CD4-positive, alpha-beta T cell treated with Interleukin-6 for 4 hours (primary cell): ENCODE results near the gene MYMK.
A peak's percentile ranks its signal among the peaks of the same experiment; 100 is the strongest.

Source experiments
- DNase-seq: peaks from one replicate; pipeline ENCODE4 v3.0.0-alpha.2; 2020; ENCODE audit warnings: mixed read lengths

The MYMK gene

DNA sequence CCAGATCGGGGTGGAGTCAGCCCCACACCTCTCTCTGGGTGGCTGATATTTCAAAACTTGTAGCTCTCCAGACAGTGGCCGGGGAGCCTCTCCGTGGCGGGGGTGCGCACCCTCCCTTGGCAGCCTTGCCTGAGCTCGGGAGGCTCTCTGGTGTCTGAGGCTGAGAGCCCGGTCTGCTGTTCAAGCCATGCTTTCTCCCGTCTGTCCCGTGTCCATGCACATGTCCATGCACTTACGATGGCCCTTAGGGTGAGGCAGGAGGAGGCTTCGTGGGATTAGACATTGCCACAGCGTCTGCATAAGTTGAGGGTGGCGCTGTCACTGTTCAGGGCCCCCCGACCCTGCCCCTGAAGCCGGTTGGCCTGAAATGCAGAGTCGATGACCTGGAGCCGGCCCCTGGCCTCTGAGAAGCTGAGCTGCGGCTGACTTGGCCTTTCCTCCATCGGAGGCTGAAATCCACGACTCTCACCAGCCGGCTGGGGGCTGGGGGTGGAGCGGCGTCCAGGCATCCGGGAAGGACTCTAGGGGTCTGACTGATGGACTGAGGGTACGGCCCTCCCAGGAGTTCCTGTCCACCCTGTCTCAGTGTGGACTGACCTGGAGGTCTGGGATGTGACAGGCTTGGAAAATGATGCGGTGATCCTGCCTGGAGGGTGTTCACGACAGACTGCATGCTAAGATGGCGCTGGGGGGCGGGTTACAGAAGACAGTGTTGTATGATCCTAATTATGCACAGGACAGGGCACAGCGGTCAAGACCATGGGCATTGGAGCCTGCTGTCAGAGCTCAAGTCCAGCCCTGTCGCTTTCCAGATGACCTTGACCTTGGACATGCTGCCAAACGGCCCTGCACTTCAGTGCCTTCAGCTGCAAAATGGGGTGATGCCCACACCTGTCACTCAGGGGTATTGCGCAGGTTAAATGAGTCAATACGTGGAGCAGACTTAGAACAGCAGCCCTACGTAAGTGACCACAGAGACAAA, 27.6 kb downstream of the MYMK start:
- no peak for DNase-seq

DNA sequence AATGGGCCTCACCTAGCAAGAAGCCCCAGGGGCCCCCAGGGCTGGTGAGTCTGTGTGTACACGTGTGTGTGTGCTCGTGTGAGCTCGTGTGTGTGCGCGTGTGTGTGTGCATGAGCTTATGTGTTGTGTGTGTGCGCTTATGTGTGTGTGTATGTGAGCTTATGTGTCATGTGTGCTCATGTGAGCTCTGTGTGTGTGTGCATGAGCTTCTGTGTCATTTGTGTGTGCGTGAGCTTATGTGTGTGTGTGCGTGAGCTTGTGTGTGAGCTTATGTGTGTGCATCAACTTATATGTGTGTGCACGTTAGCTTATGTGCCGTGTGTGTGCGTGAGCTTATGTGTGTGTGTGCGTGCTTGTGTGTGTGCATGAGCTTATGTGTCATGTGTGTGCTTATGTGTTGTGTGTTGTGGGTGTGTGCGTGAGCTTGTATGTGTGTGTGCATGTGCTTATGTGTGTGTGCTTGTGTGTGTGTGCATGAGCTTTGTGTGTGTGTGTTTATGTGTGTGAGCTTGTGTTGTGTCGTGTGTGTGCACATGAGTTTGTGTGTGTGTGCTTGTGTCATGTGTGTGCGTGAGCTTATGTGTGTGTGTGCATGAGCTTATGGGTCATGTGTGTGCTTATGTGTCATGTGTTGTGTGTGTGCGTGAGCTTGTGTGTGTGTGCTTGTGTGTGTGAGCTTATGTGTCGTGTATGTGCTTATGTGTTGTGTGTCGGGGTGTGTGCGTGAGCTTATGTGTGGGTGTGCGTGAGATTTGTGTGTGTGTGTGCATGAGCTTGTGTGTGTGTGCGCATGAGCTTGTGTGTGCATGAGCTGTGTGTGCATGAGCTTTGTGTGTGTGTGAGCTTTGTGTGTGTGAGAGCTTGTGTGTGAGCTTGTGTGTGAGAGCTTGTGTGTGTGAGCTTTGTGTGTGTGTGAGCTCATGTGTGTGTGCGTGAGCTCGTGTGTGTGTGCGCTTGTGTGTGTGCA, 29.1 kb downstream of the MYMK start:
- no peak for DNase-seq

DNA sequence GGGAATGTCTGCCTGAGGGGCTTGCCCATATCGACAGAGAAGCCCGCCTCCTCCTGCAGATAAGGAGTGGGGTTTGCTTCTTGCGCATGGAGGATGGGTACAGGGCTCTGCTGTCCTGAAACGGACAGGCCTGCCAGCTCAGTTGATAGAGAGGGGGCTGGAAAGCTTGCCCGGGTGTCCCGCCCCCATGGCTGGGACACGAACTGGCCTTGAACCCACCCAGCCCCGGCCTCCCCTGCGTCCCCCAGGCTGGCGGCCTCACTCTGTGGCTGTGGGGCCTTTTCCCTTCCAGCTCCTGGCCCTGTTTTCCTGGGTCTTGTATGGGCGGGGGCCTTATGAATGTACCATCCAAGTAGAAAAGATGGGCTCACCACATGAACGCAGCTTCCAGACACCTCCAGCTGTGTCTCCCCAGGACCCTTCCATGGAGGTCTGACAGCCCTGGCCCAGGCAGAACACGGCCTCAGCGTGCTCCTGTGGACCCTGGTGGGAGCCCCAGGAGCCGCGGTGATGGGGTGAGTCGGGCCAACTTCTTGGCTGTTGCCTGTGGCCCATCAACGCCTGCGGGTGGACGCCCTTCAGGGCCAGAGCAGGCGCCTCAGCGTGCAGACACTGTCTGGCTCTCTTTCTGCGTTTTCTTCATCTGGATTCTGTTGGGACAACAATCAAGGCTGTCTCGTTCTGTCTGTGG, 30.0 kb downstream of the MYMK start:
- no peak for DNase-seq

DNA sequence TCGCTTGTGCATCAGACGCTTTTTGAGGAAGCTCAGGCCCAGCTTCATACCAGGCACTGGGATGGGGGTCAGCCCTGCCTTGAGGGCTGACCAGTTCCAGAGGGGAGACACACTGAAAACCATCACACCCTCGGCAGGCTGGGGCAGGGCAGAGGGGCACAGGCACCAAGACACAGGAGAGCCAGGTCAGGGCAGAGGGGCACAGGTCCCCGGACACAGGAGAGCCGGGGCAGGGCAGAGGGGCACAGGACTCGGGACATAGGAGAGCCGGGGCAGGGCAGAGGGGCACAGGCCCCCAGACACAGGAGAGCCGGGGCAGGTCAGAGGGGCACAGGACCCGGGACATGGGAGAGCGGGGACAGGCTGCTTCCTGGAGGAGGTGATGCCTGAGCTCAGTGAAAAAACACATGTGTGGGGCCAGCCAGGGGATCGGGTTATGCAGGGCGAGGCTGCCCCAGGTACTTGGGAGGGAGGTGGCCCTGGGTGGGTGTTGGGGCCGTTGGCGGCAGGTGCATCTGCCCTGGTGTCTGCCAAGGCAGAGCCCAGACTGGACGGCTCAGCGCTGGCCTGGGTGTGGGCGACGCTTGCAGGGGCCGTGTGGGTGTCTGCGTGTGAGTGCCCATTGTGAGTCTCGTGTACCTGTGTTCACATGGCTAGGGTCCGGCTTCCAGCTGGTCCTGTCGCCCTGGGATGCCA, 30.8 kb downstream of the MYMK start:
- DNase-seq: no peak

DNA sequence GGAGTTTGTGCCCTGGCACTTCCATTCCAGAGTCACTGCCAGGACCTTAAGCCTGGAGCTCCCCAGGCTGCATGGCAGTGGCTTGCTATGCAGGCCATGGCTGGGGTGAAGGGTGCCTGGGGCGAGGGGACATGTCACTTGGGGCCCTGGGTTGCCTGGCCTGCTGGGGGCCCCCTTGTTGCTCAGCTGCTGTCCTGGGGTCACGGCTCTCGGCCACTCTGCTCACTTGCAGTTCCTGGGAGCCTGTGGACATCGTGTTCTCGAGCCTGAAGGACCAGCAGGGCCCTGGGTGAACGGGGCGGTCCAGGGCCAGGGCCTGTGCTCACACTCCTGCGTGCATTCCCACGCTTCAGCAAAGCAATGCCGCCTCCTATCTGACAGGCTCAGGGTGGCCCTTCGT, 31.3 kb downstream of the MYMK start:
- no peak for DNase-seq

DNA sequence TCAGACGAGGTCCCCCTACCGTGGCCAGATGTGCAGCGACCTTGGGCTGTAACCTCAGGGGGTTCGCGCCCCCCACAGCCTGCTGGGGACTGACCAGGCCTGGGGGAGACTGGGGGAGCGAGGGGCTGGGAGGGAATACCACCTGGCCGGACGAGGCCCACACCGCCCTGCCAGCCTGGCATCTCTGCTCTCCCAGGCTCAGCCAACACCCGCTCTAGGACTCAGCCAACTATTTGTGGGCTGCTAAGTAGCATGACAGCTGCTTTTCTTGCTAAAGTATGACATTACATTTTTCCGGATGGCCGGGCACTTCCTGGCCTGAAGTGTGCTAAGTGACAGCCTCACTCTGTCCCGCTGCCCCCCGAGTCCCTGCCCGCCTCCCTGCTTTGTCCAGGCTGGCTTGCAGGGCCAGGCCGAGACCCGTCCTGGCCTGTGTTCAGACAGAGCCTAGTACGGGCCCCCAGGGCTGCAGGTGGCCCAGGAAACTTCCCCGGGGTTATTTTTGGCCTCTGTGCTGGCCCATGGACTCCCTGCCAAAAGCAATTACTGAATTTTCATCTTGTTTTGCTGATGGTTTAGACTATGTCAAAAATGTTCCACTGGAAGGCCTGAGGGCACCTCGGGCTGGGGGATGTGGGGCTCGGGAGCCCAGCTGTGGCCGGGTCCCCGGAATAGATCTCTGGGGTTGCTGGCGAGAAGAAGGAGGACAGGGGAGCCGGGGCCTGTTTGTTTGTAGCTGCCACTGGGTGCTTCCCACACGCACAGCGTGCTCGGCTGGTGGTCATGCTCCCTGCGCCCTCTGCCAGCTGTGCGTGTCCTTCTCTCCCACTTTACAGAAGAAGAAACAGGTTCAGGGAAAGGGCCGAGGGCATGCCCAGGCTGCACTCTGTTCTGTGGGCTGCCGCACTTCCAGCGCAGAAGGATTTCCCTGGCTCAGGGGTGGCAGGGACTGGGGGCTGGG, 32.4 kb downstream of the MYMK start:
- DNase-seq: no peak

DNA sequence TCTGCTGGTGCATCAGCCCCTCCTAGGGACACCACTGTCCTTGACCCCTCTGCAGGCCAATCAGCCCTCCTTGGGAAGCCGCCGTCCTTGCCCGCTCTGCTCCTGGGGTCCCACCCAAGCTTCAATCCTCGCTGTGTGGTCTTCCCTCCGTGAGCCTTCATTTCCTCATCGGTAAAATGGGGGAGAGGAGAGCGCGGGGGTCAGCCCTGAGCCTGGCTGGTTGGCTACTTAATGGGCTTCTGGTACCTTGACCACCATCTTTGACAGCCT, 33.2 kb downstream of the MYMK start:
- DNase-seq: no peak

DNA sequence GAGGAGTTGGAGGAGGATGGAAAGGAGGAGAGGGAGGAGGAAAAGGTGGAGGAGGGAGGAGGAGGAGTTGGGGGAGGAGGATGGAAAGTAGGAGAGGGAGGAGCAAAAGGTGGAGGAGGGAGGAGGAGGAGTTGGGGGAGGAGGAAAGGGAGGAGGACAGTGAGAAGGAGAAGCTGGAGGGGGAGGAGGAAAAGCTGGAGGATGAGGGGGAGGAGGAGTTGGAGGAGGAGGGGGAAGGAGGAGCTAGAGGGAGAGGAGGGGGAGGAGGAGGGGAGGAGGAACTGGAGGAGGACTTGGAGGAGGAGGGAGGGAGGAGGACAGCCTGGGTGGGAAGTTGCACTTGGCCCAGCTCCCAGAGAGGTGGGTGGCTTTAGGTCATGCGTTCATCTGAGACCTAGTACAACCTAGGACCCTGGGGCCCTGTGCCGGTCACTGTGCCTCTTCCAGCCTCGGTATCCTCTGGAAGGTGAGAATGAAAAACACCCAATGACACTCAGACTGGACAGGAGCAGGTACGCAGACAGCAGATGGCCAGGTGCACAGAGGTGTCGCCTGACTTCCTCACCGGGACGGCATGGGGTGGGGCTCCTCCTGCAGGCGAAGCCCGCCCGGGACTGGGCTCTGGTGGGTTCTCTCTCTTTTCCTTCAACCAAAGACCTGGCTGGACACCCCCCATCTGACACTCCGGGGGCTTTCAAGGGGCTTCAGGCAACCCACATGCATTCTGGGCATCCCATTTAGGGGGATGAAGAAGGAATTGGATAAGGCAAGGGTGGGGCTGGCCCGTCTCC, 33.7 kb downstream of the MYMK start:
- no peak for DNase-seq

DNA sequence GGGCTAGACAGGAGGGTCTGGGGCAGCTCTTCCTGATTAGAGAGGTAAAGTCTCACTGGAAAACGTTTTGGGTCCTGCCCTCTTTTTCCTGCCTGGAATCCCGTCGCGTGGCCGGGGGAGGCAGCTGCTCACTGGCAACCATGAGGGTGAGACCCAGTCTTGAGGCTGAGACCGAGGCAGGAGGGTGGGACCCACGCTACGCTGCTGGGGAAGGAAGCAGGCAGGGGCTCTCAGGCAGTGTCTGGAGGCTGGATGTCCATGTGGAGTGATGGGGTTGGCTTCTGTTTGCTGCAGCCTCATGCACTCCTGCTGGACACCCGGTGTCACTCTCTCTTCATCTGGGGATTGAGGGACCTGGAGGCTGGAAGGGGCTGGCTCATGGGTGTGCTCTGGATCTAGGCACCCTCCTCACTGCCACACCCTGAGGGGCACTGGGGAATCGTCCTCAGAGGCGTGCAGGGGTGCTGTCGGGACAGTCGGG, 34.5 kb downstream of the MYMK start:
- DNase-seq: no peak

DNA sequence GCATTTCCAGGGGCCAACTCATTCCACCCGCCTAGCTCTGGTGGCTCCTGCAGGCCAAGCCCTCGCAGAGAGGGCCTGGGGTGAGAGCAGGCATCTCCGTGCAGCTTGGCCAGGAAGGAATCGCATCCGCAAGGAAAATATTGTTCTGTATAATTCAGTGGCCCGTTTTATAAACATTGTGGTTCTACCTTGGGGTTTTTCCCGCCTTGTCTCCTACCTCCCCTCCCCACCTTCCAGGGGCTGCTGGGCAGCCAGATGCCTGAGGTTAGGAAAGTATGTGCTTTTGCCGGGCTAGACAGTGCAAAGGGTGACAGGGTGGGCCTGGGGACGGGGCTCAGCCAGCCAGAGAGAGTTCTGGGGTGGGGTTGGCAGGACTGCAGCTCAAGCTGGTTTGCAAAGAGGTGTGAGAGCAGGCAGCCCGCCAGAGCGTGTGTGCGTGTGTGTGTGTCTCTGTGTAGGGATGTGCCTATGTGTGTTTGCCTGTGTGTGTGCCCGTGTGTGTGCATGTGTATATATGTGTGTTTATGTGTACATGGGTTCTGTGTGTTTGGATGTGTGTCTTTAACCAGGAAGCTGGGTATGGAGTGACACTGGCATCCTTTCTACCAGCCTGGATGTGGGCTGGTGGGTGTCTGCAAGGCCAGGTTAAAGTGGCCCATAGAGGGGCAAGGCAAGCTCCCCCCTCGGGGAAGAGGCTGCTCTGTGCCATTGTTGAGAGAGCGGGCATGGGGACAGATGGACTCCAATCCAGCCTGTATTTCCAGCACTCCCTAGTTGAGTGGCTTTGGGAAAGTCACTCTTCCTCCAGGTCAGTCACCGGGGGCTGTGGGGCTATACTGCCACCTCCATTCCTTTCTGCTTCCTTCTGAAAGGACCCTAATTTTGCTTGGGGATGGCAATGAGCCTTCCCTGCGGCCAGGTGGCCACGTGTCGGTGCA, 35.2 kb downstream of the MYMK start:
- no peak for DNase-seq

DNA sequence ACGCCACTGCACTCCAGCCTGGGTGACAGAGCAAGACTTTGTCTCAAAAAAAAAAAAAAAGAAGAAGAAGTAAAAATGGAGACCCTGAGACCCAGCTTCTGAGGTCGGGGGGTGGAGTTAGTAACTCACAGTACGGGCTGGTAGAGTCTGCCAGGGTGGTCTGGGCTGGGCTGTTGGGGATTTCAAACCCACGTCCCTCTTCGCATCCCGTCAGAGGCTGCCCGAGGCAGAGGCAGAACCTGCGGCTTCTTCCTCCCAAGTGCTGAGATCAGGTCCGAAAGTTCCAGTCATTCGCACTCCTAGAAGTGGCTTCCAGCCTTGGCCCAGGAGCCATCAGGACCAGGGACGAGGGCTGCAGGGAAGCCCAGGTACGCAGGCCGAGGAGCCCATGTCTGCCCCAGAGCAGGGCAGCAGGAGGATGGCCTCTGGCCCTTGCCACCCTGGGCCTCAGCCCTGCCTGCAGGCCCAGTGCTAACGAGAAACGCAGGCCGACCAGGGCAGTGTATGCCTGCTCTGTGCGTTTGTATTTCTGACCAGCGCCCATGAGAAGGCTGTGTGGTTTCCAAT, 36.0 kb downstream of the MYMK start:
- DNase-seq: no peak

DNA sequence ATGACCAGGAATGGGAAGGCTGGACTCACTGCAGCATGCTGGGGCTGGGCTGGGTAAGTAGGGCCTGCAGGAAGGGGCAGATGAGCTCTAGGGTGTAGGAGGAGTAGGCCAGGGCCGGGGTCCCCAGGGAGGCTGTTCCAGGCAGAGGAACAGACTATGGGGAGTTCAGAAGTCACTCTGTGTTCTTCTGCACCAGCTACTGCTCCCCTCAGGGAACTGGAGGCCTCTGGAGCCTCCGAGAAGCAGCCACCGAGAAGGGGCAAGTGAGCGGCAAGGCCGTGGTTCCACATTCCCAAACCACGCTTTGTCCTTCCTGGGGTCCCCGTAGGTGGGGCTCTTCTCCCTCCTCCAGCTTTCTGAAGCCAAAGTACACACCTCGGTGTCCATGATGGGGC, 37.4 kb downstream of the MYMK start:
- DNase-seq: no peak

DNA sequence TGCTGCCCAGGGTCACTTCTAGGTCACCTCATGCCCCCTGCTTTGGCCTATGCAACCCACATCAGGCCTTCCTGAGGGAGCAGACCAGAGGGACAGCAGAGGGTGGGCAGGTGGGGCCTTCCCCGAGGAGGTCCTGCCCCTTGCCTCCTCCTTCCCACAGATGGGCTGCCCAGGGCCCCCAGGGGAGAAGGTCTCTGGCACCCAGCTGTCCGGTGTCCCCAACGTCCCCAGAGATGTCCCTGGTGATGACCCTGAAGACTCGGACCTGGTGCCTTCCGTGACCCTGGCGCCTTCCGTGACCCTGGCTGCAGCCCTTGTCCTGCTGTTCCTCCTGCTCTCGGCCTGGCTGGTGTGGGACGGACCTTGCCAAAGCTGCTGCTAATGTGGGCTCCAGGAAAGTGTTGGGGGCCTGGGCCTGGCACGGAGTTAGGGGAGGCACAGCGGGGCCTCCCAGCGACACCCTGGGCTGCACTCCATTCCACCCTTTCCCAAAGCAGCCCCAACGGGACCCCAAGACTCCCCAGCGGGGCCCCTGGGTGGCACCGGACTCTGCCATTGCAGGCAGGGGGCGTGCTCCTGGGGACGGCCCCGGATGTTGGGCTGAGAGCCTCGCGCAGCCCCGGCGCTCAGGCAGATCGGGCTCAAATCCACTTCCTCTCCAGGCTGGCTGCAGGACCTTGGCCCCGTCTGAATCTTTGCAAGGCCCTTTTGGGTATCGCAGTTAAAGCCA, 39.1 kb downstream of the MYMK start:
- peak; percentile 12 for DNase-seq

DNA sequence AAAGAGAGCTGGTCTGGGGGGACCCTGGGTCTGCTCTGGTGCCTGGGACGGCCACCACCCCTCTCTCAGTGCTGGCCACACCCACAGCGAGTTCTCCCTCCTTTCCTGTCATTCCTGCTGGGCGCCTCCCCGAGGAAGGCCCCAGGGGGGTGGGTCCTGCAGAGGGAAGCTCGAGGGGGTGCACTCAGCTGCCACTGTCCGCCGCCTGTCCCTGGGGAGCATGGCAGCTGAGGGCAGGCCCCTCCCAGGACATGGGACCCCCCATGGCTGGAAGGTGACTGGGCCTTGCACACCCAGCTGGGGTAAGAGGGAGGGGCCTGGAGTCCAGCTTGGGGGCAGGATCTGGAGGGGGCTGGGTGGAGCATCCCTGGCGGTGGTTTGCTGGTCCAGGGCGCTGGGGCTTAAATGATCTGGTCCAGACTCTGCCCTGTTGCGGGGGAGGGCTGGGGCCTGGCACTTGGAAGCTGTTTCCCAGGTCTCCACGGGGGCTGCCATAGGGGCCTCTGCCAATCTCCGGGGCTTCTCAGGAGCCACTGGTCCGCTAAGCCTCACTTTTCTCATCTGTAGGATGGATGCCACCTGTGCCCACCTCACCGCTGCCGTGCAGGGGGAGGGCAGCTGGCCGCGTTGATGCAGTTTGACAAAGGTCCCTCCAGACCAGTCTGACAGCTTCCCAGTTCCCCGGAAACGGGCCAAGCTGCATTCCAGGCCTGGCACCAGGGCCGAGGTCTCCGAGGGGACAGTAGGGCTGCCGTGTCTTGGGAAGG, 39.9 kb downstream of the MYMK start:
- DNase-seq: no peak

DNA sequence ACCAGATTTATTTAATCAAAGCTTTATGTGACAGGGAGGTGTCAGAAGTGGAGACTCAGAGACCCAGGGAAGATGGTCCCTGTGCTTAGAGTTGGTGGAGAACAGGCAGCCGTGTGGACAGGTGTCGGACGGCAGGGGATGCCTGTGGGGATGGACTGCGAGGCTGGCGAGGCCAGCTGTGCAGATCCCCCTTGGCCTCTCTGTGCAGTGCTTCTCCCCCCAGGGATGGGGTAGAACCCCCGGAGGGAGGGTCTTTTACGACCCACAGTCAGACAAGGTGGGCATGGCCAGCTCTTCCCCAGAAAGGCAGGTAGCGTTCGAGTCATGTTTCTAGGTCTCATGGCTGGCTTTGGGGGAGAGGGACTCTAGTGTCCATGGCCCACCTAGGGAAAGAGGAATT, 41.1 kb downstream of the MYMK start:
- DNase-seq: no peak

DNA sequence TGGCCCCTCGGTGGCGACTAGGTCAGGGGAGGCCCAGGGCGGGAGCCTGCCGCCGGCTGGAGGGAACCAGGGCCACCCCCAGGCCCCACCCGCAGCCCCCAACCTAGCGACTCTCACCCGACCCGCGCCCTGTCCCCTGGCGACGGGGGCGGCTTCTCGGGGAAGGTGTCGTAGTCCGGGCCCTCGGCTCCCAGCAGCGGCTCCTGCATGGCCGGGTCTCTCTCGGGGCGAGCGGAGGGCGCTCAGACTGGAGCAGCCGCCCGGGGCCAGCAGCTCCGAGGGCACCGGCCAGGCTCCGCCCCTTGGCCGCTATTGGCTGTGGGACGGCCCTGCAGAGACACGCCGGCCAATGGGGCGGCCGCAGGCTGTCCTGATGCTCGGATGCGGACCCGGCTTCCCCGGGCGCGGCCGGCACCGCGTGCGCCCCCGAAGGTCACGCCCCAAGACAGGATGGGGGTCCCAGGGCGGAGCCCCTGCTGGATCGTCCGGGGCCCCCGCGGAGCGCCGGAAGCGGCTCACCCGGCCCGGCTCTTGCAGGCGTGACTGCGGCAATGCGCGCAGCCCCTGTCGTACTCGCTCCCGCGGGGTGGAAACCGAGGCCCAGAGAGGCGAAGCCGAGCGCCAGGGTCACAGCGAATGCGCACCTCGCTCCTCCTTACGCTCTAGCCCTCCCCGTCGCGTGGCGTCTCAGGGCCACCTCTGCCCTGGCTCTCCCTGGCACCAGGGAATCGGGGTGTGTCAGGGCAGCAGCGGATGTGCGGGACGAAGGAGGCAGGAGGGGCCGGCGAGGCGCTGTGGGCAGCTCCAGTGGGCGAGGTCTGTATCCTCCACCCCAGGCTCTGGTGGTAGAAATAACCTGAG, 45.7 kb downstream of the MYMK start, which contains the start of gene SLC2A6:
TSS of gene SLC2A6 (minus strand) at position 249 of the 861 bp plus-strand sequence. CDS start at position 209, 40 bp downstream.
- DNase-seq: peak; percentile 87
